ENCODE data around the gene MYO1A. TPM values are rescaled to one million over a fixed set of nuclear protein-coding genes. Genes with fewer than 3 reads are reported as not detected.

Gene MYO1A
- polyA plus RNA-seq, 1 donor (not counting 4 experiments of a cell fraction or from before 2014, with no cell fraction given) = 0.01 TPM

DNA sequence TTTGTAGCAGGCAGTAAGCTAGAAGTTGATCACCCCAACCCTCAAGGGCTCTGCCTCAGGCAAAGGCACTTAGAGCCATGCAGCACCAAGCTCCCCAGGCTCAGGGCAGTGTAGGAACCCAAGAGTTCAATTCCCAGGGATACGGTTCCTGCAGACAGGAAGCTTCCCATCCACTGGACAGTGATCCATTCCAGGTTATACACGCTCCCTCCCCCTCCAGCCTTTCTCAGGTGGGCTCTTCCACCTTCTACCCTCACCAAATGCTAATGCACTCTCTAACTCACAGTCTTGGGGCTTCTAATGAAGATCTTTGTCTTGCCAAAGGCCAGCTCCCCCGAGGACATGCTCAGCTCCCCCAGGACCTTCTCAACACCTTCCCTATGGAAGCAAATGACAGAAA is 12.7 kb downstream of the MYO1A start:
- Histone ChIP-seq H3K9me1 (ENCODE audit: control insufficient read depth, extremely low read depth, insufficient read depth, low read length) (no peaks in the 10 kb centered on the region), H3K36me3 (ENCODE audit: control insufficient read depth in 2 of 2, extremely low read depth in 1 of 2, insufficient read depth in 2 of 2, low read length in 2 of 2) (no peaks in the 10 kb centered on the region), H3K4me2 (ENCODE audit: control insufficient read depth, extremely low read depth, insufficient read depth, low read depth, low read length) (no peak overlapping the region), H3K27ac (ENCODE audit: control insufficient read depth, insufficient read depth, low read length) (no peak overlapping the region), H3K9me3 (ENCODE audit: control insufficient read depth, low read depth, low read length) (no peaks in the 10 kb centered on the region), H3K9ac (ENCODE audit: control insufficient read depth, extremely low read depth, insufficient read depth, low read length) (no peak overlapping the region), H4K20me1 (ENCODE audit: control insufficient read depth, extremely low read depth, insufficient read depth, low read length) (no peaks in the 10 kb centered on the region), H2AFZ (ENCODE audit: control insufficient read depth, low read length) (no peak overlapping the region), H3K27me3 (ENCODE audit: control insufficient read depth, extremely low read depth, insufficient read depth, low read length) (peaks cover 6% of the 10 kb centered on the region), H3K79me2 (ENCODE audit: control insufficient read depth, insufficient read depth, low read length) (no peaks in the 10 kb centered on the region), H3K4me1 (ENCODE audit: control insufficient read depth, extremely low read depth, insufficient read depth, low read length) (peaks cover 12% of the 10 kb centered on the region), H3K4me3 (ENCODE audit: control insufficient read depth in 2 of 3, extremely low read depth in 1 of 3, insufficient read depth in 2 of 3, low read depth in 1 of 3, low read length in 3 of 3) (no peak overlapping the region)
- DNase-seq (ENCODE audit: low read depth, low spot score) (no peak), FAIRE-seq (no peak)
- TF ChIP-seq, protein P1, sequence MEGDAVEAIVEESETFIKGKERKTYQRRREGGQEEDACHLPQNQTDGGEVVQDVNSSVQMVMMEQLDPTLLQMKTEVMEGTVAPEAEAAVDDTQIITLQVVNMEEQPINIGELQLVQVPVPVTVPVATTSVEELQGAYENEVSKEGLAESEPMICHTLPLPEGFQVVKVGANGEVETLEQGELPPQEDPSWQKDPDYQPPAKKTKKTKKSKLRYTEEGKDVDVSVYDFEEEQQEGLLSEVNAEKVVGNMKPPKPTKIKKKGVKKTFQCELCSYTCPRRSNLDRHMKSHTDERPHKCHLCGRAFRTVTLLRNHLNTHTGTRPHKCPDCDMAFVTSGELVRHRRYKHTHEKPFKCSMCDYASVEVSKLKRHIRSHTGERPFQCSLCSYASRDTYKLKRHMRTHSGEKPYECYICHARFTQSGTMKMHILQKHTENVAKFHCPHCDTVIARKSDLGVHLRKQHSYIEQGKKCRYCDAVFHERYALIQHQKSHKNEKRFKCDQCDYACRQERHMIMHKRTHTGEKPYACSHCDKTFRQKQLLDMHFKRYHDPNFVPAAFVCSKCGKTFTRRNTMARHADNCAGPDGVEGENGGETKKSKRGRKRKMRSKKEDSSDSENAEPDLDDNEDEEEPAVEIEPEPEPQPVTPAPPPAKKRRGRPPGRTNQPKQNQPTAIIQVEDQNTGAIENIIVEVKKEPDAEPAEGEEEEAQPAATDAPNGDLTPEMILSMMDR (optimal IDR thresholded peaks at IDR 0.05 in 1 of 3, IDR thresholded peaks at IDR 0.05 in 1 of 3, conservative IDR thresholded peaks at IDR 0.05 in 1 of 3; ENCODE audit: extremely low read depth in 1 of 3, insufficient read depth in 2 of 3, low read length in 3 of 3) = no peak
- no peak for TF ChIP-seq EZH2 (IDR thresholded peaks at IDR 0.05; ENCODE audit: low read length)
- dilution Hi-C loops (cut with MboI; ENCODE audit: extremely low pct_ligation_motif_present, low sequenced_read_pairs) = no loop called here

DNA sequence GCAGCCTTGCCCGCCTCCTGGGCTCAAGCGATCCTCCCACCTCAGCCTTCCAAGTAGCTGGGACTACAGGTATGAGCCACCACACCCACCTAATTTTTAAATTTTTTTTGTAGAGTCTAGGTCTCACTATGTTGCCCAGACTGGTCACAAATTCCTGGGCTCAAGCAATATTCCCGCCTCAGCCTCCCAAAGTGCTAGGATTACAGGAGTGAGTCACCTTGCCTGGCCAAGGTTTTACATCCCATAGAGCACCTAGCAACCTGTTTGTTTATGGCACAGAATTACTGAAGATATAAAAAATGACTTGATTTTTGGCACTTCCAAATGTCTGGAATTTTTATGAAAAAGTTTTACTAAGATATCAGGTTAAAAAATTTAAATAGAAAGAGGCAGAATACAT is 16.5 kb downstream of the MYO1A start:
- no peak overlapping the region for H3K9ac ChIP-seq (ENCODE audit: control insufficient read depth, extremely low read depth, insufficient read depth, low read length)
- peak; percentile 17 for DNase-seq (ENCODE audit: low read depth, low spot score)

More for the DNA sequence above, 16.5 kb downstream of the MYO1A start:
- Histone ChIP-seq H3K36me3 (ENCODE audit: control insufficient read depth in 2 of 2, extremely low read depth in 1 of 2, insufficient read depth in 2 of 2, low read length in 2 of 2) (no peaks in the 10 kb centered on the region), H3K4me1 (ENCODE audit: control insufficient read depth, extremely low read depth, insufficient read depth, low read length) (peaks cover 29% of the 10 kb centered on the region), H4K20me1 (ENCODE audit: control insufficient read depth, extremely low read depth, insufficient read depth, low read length) (no peaks in the 10 kb centered on the region), H3K9me1 (ENCODE audit: control insufficient read depth, extremely low read depth, insufficient read depth, low read length) (no peaks in the 10 kb centered on the region), H3K27ac (ENCODE audit: control insufficient read depth, insufficient read depth, low read length) (no peak overlapping the region), H3K4me2 (ENCODE audit: control insufficient read depth, extremely low read depth, insufficient read depth, low read depth, low read length) (peak overlapping the region; percentile 34), H3K27me3 (ENCODE audit: control insufficient read depth, extremely low read depth, insufficient read depth, low read length) (peaks cover under 1% of the 10 kb centered on the region), H3K9me3 (ENCODE audit: control insufficient read depth, low read depth, low read length) (no peaks in the 10 kb centered on the region), H3K4me3 (ENCODE audit: control insufficient read depth in 2 of 3, extremely low read depth in 1 of 3, insufficient read depth in 2 of 3, low read depth in 1 of 3, low read length in 3 of 3) (no peak overlapping the region), H3K79me2 (ENCODE audit: control insufficient read depth, insufficient read depth, low read length) (no peaks in the 10 kb centered on the region), H2AFZ (ENCODE audit: control insufficient read depth, low read length) (no peak overlapping the region)
- no peak for FAIRE-seq
- dilution Hi-C loops (cut with MboI; ENCODE audit: extremely low pct_ligation_motif_present, low sequenced_read_pairs) = no loop called here
- TF ChIP-seq EZH2 (IDR thresholded peaks at IDR 0.05; ENCODE audit: low read length) = no peak
- TF ChIP-seq, protein P1 (optimal IDR thresholded peaks at IDR 0.05 in 1 of 3, IDR thresholded peaks at IDR 0.05 in 1 of 3, conservative IDR thresholded peaks at IDR 0.05 in 1 of 3; ENCODE audit: extremely low read depth in 1 of 3, insufficient read depth in 2 of 3, low read length in 3 of 3) = no peak
